Keratinocyte (primary cell): ENCODE data around the gene INS.
A peak's percentile ranks its signal among the peaks of the same experiment; 100 is the strongest.

ENCODE experiments used
- EZH2 ChIP-seq: IDR thresholded peaks from one replicate; pipeline ENCODE4 v1.6.1; 2012; ENCODE audit warnings: inconsistent platforms, mild to moderate bottlenecking, low read length, moderate library complexity
- TF ChIP-seq, protein P1 (sequence below), 3 experiments: IDR thresholded peaks in 1 of 3; conservative IDR thresholded peaks in 1 of 3; optimal IDR thresholded peaks in 1 of 3; 2 replicates in 2 of 3; 3 replicates in 1 of 3; pipeline versions ENCODE3 to v1.5.1; 2011; ENCODE audit warnings: low read length in 3 of 3, mild to moderate bottlenecking in 3 of 3, moderate library complexity in 2 of 3, control low read depth in 1 of 3, inconsistent platforms in 1 of 3; ENCODE audit not compliant: insufficient read depth in 2 of 3; ENCODE audit errors: extremely low read depth in 1 of 3

DNA sequence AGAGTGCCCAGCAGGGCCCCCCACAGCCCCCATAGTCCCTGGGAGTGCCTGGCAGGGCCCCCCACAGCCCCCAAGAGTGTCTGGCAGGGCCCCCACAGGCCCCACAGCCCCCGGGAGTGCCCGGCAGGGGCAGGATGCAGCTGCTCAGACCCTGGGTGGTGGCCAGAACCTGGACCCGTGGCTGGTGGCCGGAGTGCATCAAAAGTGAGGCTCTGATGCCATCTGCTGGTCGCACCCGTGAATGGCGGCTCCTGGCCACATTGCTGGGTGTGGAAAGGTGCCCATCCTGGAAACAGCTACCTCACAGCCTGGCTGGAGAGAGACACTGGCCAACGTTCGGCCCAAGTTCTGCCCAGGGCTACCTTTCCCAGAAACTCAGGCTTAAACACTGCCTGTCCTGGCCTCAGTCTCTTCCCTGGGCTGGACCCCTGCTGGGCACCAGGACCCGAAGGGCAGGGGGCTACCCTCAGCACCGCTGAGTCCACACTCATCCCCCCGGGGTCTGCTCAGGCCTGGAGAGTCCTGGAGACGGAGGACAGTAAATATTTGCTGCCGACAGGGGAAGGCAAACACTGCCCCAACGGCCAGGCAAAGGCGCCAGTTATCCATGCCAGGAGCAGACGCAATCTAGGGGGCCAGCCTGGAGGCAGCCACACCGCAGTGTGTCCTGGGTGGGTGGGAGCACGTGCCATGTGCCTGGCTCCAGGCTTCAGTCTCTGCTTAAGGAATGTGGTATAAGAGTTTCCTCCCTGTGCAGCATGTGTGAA, 4.4 kb downstream of the INS start:
- TF ChIP-seq, protein P1, sequence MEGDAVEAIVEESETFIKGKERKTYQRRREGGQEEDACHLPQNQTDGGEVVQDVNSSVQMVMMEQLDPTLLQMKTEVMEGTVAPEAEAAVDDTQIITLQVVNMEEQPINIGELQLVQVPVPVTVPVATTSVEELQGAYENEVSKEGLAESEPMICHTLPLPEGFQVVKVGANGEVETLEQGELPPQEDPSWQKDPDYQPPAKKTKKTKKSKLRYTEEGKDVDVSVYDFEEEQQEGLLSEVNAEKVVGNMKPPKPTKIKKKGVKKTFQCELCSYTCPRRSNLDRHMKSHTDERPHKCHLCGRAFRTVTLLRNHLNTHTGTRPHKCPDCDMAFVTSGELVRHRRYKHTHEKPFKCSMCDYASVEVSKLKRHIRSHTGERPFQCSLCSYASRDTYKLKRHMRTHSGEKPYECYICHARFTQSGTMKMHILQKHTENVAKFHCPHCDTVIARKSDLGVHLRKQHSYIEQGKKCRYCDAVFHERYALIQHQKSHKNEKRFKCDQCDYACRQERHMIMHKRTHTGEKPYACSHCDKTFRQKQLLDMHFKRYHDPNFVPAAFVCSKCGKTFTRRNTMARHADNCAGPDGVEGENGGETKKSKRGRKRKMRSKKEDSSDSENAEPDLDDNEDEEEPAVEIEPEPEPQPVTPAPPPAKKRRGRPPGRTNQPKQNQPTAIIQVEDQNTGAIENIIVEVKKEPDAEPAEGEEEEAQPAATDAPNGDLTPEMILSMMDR (optimal IDR thresholded peaks at IDR 0.05 in 1 of 3, IDR thresholded peaks at IDR 0.05 in 1 of 3, conservative IDR thresholded peaks at IDR 0.05 in 1 of 3; ENCODE audit: extremely low read depth in 1 of 3, insufficient read depth in 2 of 3, low read length in 3 of 3): peak; percentile 79 to 98 (median 92)
- TF ChIP-seq EZH2: no peak
